ENCODE results near the gene RAB36. TPM values are rescaled to one million over a fixed set of nuclear protein-coding genes. Genes with fewer than 3 reads are reported as not detected.

The RAB36 gene
- total RNA-seq, 3 donors from 2014 or later (not counting 1 experiment from before 2014, with no cell fraction given) = 1.7 to 2.9 (median 2.6) TPM

- Mint-ChIP-seq H3K9me3 (no peaks in the 10 kb centered on the region), H3K36me3 (no peaks in the 10 kb centered on the region), H3K4me3 (no peak overlapping the region), H3K4me1 (no peaks in the 10 kb centered on the region), H3K27ac (no peak overlapping the region), H3K27me3 (ENCODE audit: low read depth in 2 of 2) (no peaks in the 10 kb centered on the region)
- H3K36me3 ChIP-seq (ENCODE audit: control insufficient read depth, insufficient read depth, low read length) = no peaks in the 10 kb centered on the region
- no peaks in the 10 kb centered on the region for H3K9me3 ChIP-seq (ENCODE audit: control insufficient read depth, insufficient read depth, low read length)
- no peaks in the 10 kb centered on the region for H3K4me1 ChIP-seq (ENCODE audit: control insufficient read depth, insufficient read depth, low read length)
- no peak for TF ChIP-seq CTCF (IDR thresholded peaks at IDR 0.05)
- intact Hi-C loops (cut with micrococcal nuclease) = no loop called here
- no peak overlapping the region for H3K27ac ChIP-seq (ENCODE audit: low read length)
- DNase-seq = no peak
- H3K4me3 ChIP-seq (ENCODE audit: low read length) = no peak overlapping the region
- WGBS (ENCODE audit: insufficient coverage) = 88% methylated on average over 4 of the region's 4 CpGs
- ATAC-seq = no peak
- H3K27me3 ChIP-seq (ENCODE audit: control insufficient read depth, insufficient read depth, low read length) = no peaks in the 10 kb centered on the region
These were observed 15.8 kb downstream of the RAB36 start for GRCh38 chr22:23161029-23161428.

DNA sequence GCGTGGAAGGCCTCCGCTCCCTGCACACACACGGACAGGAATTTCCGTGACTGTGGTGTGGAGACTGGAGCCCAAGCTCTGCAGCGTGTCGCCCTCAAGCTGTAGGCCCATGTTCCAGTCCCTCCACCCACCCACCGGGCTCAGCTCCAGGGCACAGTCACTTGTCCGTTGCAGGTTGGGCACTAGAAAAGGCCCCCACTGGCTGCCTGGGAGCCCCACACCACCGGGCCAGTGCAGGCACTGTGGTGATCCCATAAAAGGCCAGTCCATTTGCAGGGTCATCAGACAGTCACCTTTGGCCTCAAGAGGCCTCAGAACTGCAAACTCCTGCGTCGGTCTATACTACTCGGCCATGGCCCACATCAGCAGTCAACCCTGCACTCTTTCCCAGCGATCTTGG lies 16.3 kb downstream of the RAB36 start:
- H3K27me3 Mint-ChIP-seq (ENCODE audit: low read depth in 2 of 2) = no peaks in the 10 kb centered on the region
- intact Hi-C loops (cut with micrococcal nuclease) = no loop called here
- WGBS (ENCODE audit: insufficient coverage) = 95% methylated on average over 13 of the region's 13 CpGs
- no peaks in the 10 kb centered on the region for H3K36me3 ChIP-seq (ENCODE audit: control insufficient read depth, insufficient read depth, low read length)
- H3K9me3 Mint-ChIP-seq = no peaks in the 10 kb centered on the region
- no peak overlapping the region for H3K4me3 ChIP-seq (ENCODE audit: low read length)
- no peak overlapping the region for H3K4me3 Mint-ChIP-seq
- no peaks in the 10 kb centered on the region for H3K4me1 ChIP-seq (ENCODE audit: control insufficient read depth, insufficient read depth, low read length)
- ATAC-seq = no peak
- no peaks in the 10 kb centered on the region for H3K36me3 Mint-ChIP-seq
- no peaks in the 10 kb centered on the region for H3K27me3 ChIP-seq (ENCODE audit: control insufficient read depth, insufficient read depth, low read length)
- DNase-seq = no peak
- H3K27ac ChIP-seq (ENCODE audit: low read length) = no peak overlapping the region
- no peaks in the 10 kb centered on the region for H3K9me3 ChIP-seq (ENCODE audit: control insufficient read depth, insufficient read depth, low read length)
- TF ChIP-seq CTCF (IDR thresholded peaks at IDR 0.05) = no peak
- no peak overlapping the region for H3K27ac Mint-ChIP-seq
- H3K4me1 Mint-ChIP-seq = no peaks in the 10 kb centered on the region

DNA sequence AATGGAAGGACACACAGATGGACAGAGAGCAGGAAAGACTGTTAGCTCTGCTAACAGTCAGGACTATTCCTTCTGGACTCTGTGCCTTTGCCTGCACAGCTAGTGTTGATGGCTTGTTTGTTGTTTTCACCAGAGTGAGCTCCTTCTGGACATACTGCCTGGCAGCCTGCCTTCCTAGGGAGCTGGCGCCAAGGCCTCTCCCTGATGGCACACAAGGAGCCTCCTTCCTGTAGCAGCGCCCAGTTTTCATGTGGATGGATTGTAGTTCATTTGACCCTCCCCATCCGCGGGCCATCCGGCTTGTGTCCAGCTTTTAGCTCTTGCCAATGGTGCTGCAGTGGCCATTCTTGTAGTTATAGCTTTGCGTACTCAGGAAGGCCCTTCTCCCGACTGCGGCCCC lies 18.4 kb downstream of the RAB36 start:
- no peaks in the 10 kb centered on the region for H3K27me3 Mint-ChIP-seq (ENCODE audit: low read depth in 2 of 2)
- no peaks in the 10 kb centered on the region for H3K36me3 Mint-ChIP-seq
- H3K4me3 ChIP-seq (ENCODE audit: low read length) = no peak overlapping the region
- H3K27me3 ChIP-seq (ENCODE audit: control insufficient read depth, insufficient read depth, low read length) = no peaks in the 10 kb centered on the region
- no peak overlapping the region for H3K4me3 Mint-ChIP-seq
- no peaks in the 10 kb centered on the region for H3K4me1 ChIP-seq (ENCODE audit: control insufficient read depth, insufficient read depth, low read length)
- ATAC-seq (no peak), DNase-seq (no peak)
- no peak overlapping the region for H3K27ac Mint-ChIP-seq
- H3K36me3 ChIP-seq (ENCODE audit: control insufficient read depth, insufficient read depth, low read length) = no peaks in the 10 kb centered on the region
- H3K27ac ChIP-seq (ENCODE audit: low read length) = no peak overlapping the region
- 99% methylated on average over 8 of the region's 8 CpGs for whole genome bisulfite sequencing (ENCODE audit: insufficient coverage)
- no peak for TF ChIP-seq CTCF (IDR thresholded peaks at IDR 0.05)
- no peaks in the 10 kb centered on the region for H3K4me1 Mint-ChIP-seq
- H3K9me3 ChIP-seq (ENCODE audit: control insufficient read depth, insufficient read depth, low read length) = no peaks in the 10 kb centered on the region
- no peaks in the 10 kb centered on the region for H3K9me3 Mint-ChIP-seq
- intact Hi-C loops (cut with micrococcal nuclease) = no loop called here

DNA sequence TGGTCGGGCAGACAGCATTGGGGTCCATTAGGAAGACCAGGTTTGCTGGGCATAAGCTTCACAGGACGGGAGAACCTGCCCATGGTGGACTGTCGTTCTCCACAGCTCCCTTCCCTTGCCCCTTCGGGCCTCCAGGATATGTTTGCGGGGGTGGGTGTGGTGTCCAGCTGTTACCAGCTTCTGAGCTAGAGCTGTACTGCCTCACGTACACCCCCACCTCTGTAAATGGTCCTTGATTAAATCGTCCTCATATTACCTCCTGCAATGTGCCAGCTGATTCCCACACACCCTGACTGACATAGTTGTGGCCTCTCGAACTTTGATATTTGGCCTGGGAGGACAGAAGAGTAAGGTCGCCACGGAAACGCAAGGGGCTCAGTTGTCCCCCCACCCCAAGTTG lies 18.8 kb downstream of the RAB36 start:
- 94% methylated on average over 11 of the region's 11 CpGs for whole genome bisulfite sequencing (ENCODE audit: insufficient coverage)
- H3K9me3 Mint-ChIP-seq = no peaks in the 10 kb centered on the region
- H3K27ac Mint-ChIP-seq = no peak overlapping the region
- no peaks in the 10 kb centered on the region for H3K36me3 ChIP-seq (ENCODE audit: control insufficient read depth, insufficient read depth, low read length)
- H3K36me3 Mint-ChIP-seq = no peaks in the 10 kb centered on the region
- no peaks in the 10 kb centered on the region for H3K9me3 ChIP-seq (ENCODE audit: control insufficient read depth, insufficient read depth, low read length)
- no peaks in the 10 kb centered on the region for H3K27me3 ChIP-seq (ENCODE audit: control insufficient read depth, insufficient read depth, low read length)
- no peaks in the 10 kb centered on the region for H3K27me3 Mint-ChIP-seq (ENCODE audit: low read depth in 2 of 2)
- H3K4me1 Mint-ChIP-seq = no peaks in the 10 kb centered on the region
- no peaks in the 10 kb centered on the region for H3K4me1 ChIP-seq (ENCODE audit: control insufficient read depth, insufficient read depth, low read length)
- no peak overlapping the region for H3K4me3 Mint-ChIP-seq
- no peak for DNase-seq
- H3K4me3 ChIP-seq (ENCODE audit: low read length) = no peak overlapping the region
- H3K27ac ChIP-seq (ENCODE audit: low read length) = no peak overlapping the region
- intact Hi-C loops (cut with micrococcal nuclease) = no loop called here
- no peak for ATAC-seq
- no peak for TF ChIP-seq CTCF (IDR thresholded peaks at IDR 0.05)
